Osteoblast (primary cell): Measurements from ENCODE around the gene KIAA1217. TPM values are rescaled to one million over a fixed set of nuclear protein-coding genes. Genes with fewer than 3 reads are reported as not detected.

Source experiments
- DNase-seq: peaks from one replicate; pipeline ENCODE4 v3.0.0; 2011; ENCODE audit warnings: low spot score, mixed read lengths; ENCODE audit not compliant: insufficient read length; ENCODE audit errors: missing footprints
- H2AFZ ChIP-seq: 2 replicates; pipeline ENCODE4 v1.6.0; 2011; ENCODE audit warnings: mild to moderate bottlenecking, low read length
- H3K27ac ChIP-seq: 2 replicates; pipeline ENCODE4 v1.5.1; 2011; ENCODE audit warnings: mild to moderate bottlenecking, low read depth, low read length, moderate library complexity
- H3K27me3 ChIP-seq: 2 replicates; pipeline ENCODE4 v1.6.0; 2012; ENCODE audit warnings: mild to moderate bottlenecking, control low read depth, inconsistent platforms, low read length, moderate library complexity; ENCODE audit not compliant: insufficient read depth
- H3K36me3 ChIP-seq: 2 replicates; pipeline ENCODE4 v1.5.1; 2011; ENCODE audit warnings: mild to moderate bottlenecking, low read length, control low read depth, moderate library complexity; ENCODE audit not compliant: insufficient read depth
- H3K4me1 ChIP-seq: 2 replicates; pipeline ENCODE4 v1.5.1; 2011; ENCODE audit warnings: mild to moderate bottlenecking, low read length, control low read depth, moderate library complexity; ENCODE audit not compliant: insufficient read depth
- H3K4me2 ChIP-seq: 2 replicates; pipeline ENCODE4 v1.6.0; 2011; ENCODE audit warnings: mild to moderate bottlenecking, low read length; ENCODE audit not compliant: insufficient read depth
- H3K4me3 ChIP-seq: fragments of 200-600 bp; sonication (generic); 3 replicates; pipeline ENCODE4 v1.5.1; 2012; ENCODE audit warnings: mild to moderate bottlenecking, low read length, inconsistent platforms; ENCODE audit not compliant: insufficient read depth
- H3K79me2 ChIP-seq: 2 replicates; pipeline ENCODE4 v1.6.0; 2012; ENCODE audit warnings: mild to moderate bottlenecking, low read length, control low read depth, inconsistent platforms; ENCODE audit not compliant: insufficient read depth
- H3K9me3 ChIP-seq: 2 replicates; pipeline ENCODE4 v1.5.1; 2011; ENCODE audit warnings: low read depth, low read length, control low read depth
- H4K20me1 ChIP-seq: 2 replicates; pipeline ENCODE4 v1.6.0; 2012; ENCODE audit warnings: mild to moderate bottlenecking, low read length, control low read depth; ENCODE audit not compliant: insufficient read depth
- CTCF ChIP-seq: IDR thresholded peaks from 2 replicates; pipeline ENCODE4 v1.5.1; 2011; ENCODE audit warnings: mild to moderate bottlenecking, low read depth, low read length, moderate library complexity; ENCODE audit errors: extremely low read depth
- total RNA-seq: library from RNA; depleted of rRNA; stranded (reverse); fragments of >200 nt; gene quantifications from 2 replicates; pipeline ENCODE4 v1.2.3, GENCODE V29; 2012

Gene KIAA1217
- total RNA-seq, 1 donor, result 51.0 TPM

GRCh38 chr10:24428410-24428782 is 219.5 kb downstream of the KIAA1217 start:
- H2AFZ ChIP-seq, result peak overlapping the region; percentile 40
- H3K4me2 ChIP-seq, result no peak overlapping the region
- H3K79me2 ChIP-seq, result no peaks in the 10 kb centered on the region
- no peaks in the 10 kb centered on the region for H3K27me3 ChIP-seq
- no peak overlapping the region for H3K4me3 ChIP-seq
- no peaks in the 10 kb centered on the region for H4K20me1 ChIP-seq
- TF ChIP-seq CTCF, result no peak
- H3K4me1 ChIP-seq, result peaks cover 10% of the 10 kb centered on the region
- H3K27ac ChIP-seq, result no peak overlapping the region
- H3K36me3 ChIP-seq, result no peaks in the 10 kb centered on the region
- DNase-seq, result peak; percentile 84
- no peaks in the 10 kb centered on the region for H3K9me3 ChIP-seq

GRCh38 chr10:24430591-24430990 is 221.7 kb downstream of the KIAA1217 start:
- H2AFZ ChIP-seq, result peak overlapping the region; percentile 6
- H3K9me3 ChIP-seq, result no peaks in the 10 kb centered on the region
- no peak overlapping the region for H3K4me2 ChIP-seq

GRCh38 chr10:24432478-24433416 is 223.8 kb downstream of the KIAA1217 start:
- Histone ChIP-seq H3K27me3 (no peaks in the 10 kb centered on the region), H3K4me2 (no peak overlapping the region), H3K36me3 (no peaks in the 10 kb centered on the region), H3K4me1 (peaks cover 21% of the 10 kb centered on the region), H3K79me2 (no peaks in the 10 kb centered on the region), H3K9me3 (no peaks in the 10 kb centered on the region), H4K20me1 (no peaks in the 10 kb centered on the region), H2AFZ (peak overlapping the region; percentile 12), H3K27ac (no peak overlapping the region), H3K4me3 (no peak overlapping the region)
- no peak for TF ChIP-seq CTCF
- peak; percentile 6 for DNase-seq

More at GRCh38 chr10:24430591-24430990, 221.7 kb downstream of the KIAA1217 start:
- no peaks in the 10 kb centered on the region for H3K36me3 ChIP-seq
- TF ChIP-seq CTCF, result no peak
- no peaks in the 10 kb centered on the region for H3K79me2 ChIP-seq
- DNase-seq, result no peak
- H3K27me3 ChIP-seq, result no peaks in the 10 kb centered on the region
- H3K27ac ChIP-seq, result no peak overlapping the region
- no peak overlapping the region for H3K4me3 ChIP-seq
- no peaks in the 10 kb centered on the region for H4K20me1 ChIP-seq
- peaks cover 19% of the 10 kb centered on the region for H3K4me1 ChIP-seq

GRCh38 chr10:24433705-24434104 is 224.8 kb downstream of the KIAA1217 start:
- Histone ChIP-seq H3K79me2 (no peaks in the 10 kb centered on the region), H2AFZ (no peak overlapping the region), H3K36me3 (no peaks in the 10 kb centered on the region), H3K4me3 (no peak overlapping the region), H4K20me1 (no peaks in the 10 kb centered on the region), H3K9me3 (no peaks in the 10 kb centered on the region), H3K27me3 (no peaks in the 10 kb centered on the region), H3K27ac (no peak overlapping the region), H3K4me1 (peaks cover 22% of the 10 kb centered on the region), H3K4me2 (no peak overlapping the region)
- no peak for TF ChIP-seq CTCF
- no peak for DNase-seq
